Pulmonary artery endothelial cell (primary cell): ENCODE measurements around the gene ACTA2. TPM values are rescaled to one million over a fixed set of nuclear protein-coding genes. Genes with fewer than 3 reads are reported as not detected.

Experiments used
- DNase-seq: peaks from one replicate; pipeline ENCODE4 v3.0.0-alpha.2; 2011; ENCODE audit warnings: low read depth, low spot score
- total RNA-seq: library from RNA; depleted of rRNA; stranded (reverse); fragments of >200 nt; gene quantifications from 2 replicates; pipeline ENCODE4 v1.2.3, GENCODE V29; 2014

The ACTA2 gene
- total RNA-seq, 1 donor from 2014 or later = 12.3 TPM

DNA sequence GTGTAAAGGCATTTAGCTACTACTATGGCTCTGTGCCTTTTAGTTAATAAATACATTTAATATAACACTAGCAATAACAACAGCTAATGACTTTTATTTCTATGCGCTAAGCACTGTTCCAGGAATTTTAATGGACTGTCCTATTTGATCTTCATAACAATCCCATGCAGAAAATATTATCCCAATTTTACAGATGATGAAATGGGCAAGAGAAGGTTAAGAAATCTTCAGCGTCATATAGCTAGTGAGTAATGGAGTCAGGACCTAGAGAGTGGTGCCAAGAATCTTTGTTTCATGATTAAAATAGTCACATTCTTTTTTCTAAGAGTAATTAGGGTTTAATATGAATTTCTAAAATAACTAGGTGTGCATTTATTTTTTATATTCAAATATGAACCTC, 32.4 kb downstream of the ACTA2 start:
- no peak for DNase-seq

DNA sequence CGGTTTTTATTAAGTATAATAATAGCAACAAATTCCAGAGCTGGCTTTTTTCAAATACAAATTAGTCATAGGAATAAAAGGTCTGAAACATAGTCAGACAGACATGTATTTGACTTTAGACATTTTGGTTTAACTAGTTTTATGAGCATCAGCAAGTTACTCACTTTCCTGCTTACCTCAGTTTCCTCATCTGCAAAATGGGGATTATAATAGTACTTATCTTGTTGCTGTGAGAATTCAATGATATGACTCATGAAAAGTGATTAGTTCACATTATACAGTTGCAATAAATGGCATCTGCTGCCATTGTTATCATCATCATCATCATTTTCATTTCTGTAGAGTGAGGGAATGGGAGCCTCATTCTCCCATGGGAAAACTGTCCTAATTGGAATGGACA, 33.5 kb downstream of the ACTA2 start:
- no peak for DNase-seq

DNA sequence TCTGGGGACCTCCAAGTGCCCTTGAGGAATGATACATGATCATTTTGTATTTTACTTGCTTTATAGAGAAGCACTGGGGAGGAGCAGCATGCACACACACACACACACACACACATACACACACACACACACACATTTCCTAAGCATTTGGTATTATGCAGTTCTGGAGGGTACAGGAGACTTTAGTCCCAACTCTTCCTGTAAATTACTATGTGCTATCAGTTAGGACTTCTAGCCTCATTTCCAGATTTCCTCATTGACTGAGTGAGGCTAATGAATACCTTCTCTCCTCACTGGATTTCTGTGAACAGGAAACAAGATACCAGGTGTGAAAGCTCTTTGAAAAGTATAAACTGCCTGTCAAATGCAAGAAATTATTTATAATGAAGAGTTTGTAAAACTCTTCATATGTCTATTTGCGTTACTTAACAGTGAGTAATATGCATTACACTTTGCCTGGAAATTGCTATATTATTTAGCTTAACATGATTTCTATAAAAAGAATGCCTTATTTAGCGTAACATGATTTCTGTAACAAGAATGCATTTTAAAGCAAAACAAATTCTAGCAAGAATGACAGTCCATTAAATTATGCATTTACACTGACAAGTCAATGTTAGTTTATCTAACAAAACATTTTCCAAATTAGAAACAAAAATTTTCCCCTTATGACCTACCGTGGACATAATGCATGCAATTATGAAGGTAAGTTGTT, 34.2 kb downstream of the ACTA2 start:
- no peak for DNase-seq

GRCh38 chr10:88916986-88917385, 35.6 kb downstream of the ACTA2 start:
- no peak for DNase-seq

DNA sequence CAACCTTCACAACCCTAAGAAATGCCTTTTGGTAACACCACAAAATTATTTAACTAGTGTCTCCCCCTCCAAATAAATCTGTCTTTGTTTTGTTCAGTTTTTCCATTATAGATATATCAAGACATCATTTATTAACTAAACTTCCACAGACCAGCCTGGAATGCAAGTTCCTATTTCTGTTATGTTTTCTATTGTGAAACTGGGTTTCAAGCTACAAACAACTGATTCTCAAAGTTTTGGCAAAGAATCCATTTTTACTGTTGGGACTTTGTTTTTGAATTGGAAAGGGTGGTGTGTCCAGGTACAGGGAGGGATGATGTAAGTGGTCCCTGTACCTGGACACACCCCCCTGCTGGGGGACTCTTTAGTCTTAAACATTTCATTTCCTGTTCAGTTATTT, 36.3 kb downstream of the ACTA2 start:
- no peak for DNase-seq

DNA sequence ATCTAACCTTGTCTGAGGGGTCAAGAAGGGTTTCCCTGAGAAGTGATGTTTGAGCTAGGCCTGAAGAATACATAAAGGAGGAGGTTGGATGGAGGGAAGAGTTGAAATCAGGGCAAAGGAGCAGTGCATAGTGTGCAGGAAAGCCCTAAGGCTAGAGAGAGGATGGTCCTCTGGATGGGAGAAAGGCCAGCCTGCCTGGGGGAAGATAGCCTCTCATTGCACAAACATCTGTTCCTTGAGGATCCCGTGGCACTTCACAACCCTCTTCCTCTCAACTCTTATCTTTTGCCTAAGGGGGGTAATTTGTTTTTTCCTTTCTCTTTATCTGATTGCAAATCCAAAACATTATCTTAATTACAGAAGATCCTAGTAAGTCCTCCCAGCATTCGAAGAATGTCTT, 36.8 kb downstream of the ACTA2 start:
- DNase-seq = no peak

GRCh38 chr10:88913788-88914187, 38.8 kb downstream of the ACTA2 start:
- DNase-seq = no peak

DNA sequence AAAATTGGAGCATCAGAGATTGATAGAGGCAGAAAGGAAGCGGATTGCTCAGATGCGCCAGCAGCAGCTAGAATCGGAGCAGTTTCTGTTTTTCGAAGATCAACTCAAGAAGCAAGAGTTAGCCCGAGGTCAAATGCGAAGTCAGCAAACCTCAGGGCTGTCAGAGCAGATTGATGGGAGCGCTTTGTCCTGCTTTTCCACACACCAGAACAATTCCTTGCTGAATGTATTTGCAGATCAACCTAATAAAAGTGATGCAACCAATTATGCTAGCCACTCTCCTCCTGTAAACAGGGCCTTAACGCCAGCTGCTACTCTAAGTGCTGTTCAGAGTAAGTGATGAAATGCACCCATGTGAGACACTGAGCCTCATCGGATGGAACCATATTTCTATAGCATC, 39.4 kb downstream of the ACTA2 start:
- no peak for DNase-seq

DNA sequence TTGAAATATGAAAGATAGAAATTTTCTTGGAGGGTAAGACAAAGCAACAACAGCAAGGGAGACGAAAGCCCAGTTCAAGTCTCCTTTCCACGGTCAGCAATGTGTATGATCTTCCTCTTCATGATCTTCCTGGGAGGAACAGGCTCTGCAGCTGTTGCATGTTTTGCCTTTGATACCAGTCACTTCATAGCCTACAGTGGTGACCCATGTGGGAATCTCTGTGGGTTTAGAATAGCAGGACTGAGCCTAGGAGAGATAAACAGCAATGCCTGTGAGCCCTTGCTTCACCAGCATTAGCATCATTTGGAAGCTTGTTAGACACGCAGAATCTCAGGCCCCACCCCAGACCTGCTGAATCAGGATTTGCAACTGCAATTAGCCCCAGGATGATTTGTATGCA, 40.7 kb downstream of the ACTA2 start:
- no peak for DNase-seq

- no peak for DNase-seq
Observed at GRCh38 chr10:88911116-88911515, 41.5 kb downstream of the ACTA2 start.

GRCh38 chr10:88908194-88908593, 44.4 kb downstream of the ACTA2 start:
- DNase-seq = no peak

- no peak for DNase-seq
Observed at GRCh38 chr10:88906921-88907320, 45.7 kb downstream of the ACTA2 start.

GRCh38 chr10:88903715-88904114, 48.9 kb downstream of the ACTA2 start:
- DNase-seq = no peak

DNA sequence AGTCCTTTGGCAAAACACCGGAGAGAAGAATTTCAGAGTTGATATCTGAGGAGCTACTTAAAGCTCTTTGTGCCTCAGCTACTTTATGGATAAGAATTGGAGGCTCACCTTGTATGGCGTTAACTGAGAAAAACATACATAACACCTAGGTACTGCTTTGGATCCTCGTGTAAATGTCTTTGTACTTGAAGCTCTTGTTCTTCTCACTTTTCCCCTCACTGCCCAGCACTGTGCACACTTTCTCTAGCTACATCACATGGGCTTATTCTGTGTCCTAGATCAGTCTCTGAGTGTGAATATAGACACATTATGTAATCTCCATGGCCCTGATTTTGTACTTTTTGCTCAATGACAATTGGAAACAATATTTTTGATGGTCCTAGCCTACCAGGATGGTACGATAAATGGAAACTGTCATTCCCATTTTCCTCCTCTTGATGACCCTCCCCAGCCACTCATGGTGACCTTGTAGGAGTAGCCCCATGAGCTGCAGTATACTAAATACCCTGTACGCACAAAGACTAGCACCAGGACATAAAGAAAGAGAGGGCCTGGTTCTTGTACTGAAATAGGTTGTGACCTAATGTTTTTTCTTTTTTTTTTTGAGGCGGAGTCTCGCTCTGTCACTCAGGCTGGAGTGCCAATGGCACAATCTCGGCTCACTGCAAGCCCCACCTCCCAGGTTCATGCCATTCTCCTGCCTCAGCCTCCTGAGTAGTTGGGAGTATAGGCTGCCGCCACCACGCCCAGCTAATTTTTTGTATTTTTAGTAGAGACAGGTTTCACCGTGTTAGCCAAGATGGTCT, 50.4 kb downstream of the ACTA2 start:
- no peak for DNase-seq

- DNase-seq = no peak
Observed at GRCh38 chr10:88901206-88901983, 51.2 kb downstream of the ACTA2 start.

GRCh38 chr10:88899886-88900285, 52.7 kb downstream of the ACTA2 start:
- DNase-seq = no peak

- DNase-seq = no peak
Observed at GRCh38 chr10:88898727-88899126, 53.8 kb downstream of the ACTA2 start.

DNA sequence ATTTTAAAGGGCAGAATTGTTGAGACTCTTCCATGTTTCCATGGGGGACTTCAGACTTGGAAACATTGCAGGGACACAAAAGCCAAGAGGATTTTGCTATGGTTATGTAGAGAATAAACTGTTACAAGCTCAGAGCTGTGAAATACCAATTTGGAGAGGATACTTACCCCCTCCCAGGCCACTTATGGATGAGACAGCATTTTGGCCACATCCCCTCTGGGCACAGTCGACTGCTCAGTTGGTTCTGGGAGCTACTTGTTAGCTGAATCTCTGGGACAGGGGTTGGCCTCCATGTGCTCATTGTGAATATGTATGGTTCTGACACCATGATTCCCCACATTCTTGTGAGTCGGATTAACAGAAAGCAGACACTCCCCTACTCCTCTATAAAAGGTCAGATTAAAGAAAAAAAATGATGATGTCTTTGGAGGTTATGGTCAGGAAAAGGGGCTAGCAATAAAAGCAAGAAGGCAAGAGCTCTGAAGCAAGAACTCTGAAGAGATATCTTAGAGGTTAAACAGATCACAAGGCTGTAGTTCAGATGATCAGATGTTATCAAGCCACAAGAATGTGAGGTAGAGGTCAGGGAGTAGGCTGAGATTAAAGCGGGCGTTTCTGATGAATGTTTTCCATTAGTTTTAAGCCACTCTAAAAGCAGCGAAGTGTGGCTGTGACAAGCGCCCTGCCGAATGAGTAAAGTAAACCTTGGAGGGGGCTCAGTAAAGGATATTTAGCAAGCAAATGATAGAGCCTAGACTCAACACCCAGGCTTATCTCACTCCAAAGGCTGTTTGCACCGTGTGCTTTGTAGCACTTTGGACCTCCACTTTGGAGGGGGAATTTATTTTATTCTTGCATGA, 55.3 kb downstream of the ACTA2 start:
- DNase-seq = no peak

DNA sequence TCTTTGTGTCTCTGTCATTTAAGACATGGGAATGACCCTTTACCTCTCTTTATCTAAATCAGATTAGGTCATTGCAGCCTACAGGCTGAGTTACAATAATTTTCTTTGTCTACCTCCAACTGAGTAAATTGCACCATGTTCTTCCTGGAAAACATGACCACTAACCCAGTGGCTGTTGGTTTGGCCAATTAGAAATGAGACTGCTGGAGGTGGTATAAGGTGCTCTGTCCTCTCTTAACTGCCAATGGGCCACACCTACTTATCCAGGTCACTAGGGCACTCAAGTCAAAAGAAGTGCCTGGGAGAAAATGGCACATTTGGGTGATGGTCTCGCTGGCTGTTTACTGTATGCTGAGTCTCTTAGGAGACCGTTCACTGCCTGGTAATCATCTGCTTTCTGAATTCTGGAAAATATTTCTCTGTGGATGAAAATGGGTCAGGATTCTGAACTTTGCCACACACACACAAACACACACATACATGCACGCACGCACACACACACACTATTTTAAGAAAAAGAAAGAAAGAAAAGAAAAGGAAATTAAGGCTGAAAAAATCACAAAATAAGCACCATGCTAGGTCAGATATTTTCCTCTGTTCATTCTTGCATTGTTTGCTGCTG, 56.1 kb downstream of the ACTA2 start:
- DNase-seq = no peak

GRCh38 chr10:88895250-88895649, 57.3 kb downstream of the ACTA2 start:
- no peak for DNase-seq

DNA sequence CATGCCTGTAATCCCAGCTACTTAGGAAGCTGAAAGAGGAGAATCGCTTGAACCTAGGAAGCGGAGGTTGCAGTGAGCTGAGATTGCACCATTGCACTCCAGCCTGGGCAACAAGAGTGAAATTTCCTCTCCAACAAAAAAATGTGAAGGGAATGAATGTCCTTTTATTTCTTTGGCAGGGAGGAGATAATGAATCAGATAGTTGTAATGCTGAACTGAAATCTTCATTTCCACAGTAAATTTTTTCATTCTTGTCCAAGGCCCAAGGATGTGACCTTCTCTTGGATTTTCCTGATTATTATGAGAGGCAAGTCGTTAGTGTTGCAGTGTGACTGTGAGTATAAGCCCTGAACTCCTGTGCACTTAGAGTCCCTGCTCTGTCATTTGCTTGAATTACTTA, 59.0 kb downstream of the ACTA2 start:
- DNase-seq = no peak
